Medulla oblongata (tissue), 1 donor: Measurements from ENCODE around the gene PPP5C.
"Not testable (repeated sequence)": the region's sequence is repeated elsewhere in the genome, so short reads cannot be mapped to it uniquely, and the experiment has no call there.

Experiments
- DNase-seq: peaks from one replicate; pipeline ENCODE4 v3.0.0-alpha.2; 2015; ENCODE audit errors: extremely low spot score

The PPP5C gene

GRCh38 chr19:46365561-46365960 is 18.7 kb downstream of the PPP5C start:
- no peak for DNase-seq

- DNase-seq = no peak
These were observed 19.9 kb downstream of the PPP5C start for GRCh38 chr19:46366620-46367292.

GRCh38 chr19:46367426-46367825 is 20.5 kb downstream of the PPP5C start:
- DNase-seq = no peak

GRCh38 chr19:46368116-46368515 is 21.2 kb downstream of the PPP5C start:
- no peak for DNase-seq

GRCh38 chr19:46369817-46370216 is 22.9 kb downstream of the PPP5C start:
- DNase-seq = no peak

- no peak for DNase-seq
These were observed 24.5 kb downstream of the PPP5C start for GRCh38 chr19:46371371-46371901.

- DNase-seq = no peak
These were observed 26.1 kb downstream of the PPP5C start for GRCh38 chr19:46372901-46373490.

GRCh38 chr19:46373491-46374359 is 26.8 kb downstream of the PPP5C start:
- no peak for DNase-seq

- no peak for DNase-seq
These were observed 27.9 kb downstream of the PPP5C start for GRCh38 chr19:46374536-46375475.

GRCh38 chr19:46375476-46376067 is 28.7 kb downstream of the PPP5C start:
- not testable (repeated sequence) for DNase-seq

GRCh38 chr19:46376241-46377153 is 29.6 kb downstream of the PPP5C start:
- DNase-seq = no peak

- DNase-seq = no peak
These were observed 31.4 kb downstream of the PPP5C start for GRCh38 chr19:46378268-46378667.

- no peak for DNase-seq
These were observed 33.8 kb downstream of the PPP5C start for GRCh38 chr19:46380690-46381089.

GRCh38 chr19:46381346-46381745 is 34.5 kb downstream of the PPP5C start:
- no peak for DNase-seq

- no peak for DNase-seq
These were observed 35.0 kb downstream of the PPP5C start for GRCh38 chr19:46381756-46382345.

GRCh38 chr19:46383171-46383815 is 36.4 kb downstream of the PPP5C start:
- no peak for DNase-seq

- DNase-seq = no peak
These were observed 37.0 kb downstream of the PPP5C start for GRCh38 chr19:46383846-46384245.

- no peak for DNase-seq
These were observed 37.5 kb downstream of the PPP5C start for GRCh38 chr19:46384396-46384795.

GRCh38 chr19:46385636-46386035 is 38.7 kb downstream of the PPP5C start:
- DNase-seq = no peak
